SK-N-SH (cell line): ENCODE results near the gene CHCHD6. TPM values are rescaled to one million over a fixed set of nuclear protein-coding genes. Genes with fewer than 3 reads are reported as not detected.
A peak's percentile ranks its signal among the peaks of the same experiment; 100 is the strongest.

Experiments
- CTCF ChIA-PET: fragments of 300-600, 350-600 bp; formaldehyde crosslinking; extraction: SDS; loops from one replicate; lab custom pipeline; 2021; lab: Yijun Ruan, JAX
- POLR2A ChIA-PET: fragments of 350-600 bp; sonication (Branson Sonifier 250); formaldehyde crosslinking; extraction: SDS; loops from one replicate; lab custom pipeline; 2020; ENCODE audit warnings: antibody characterized with exemption, inconsistent platforms; lab: Yijun Ruan, JAX
- DNase-seq: peaks from one replicate; pipeline ENCODE4 v3.0.0; 2012
- H2AFZ ChIP-seq: fragments of 200-600 bp; sonication (generic); 2 replicates; pipeline ENCODE4 v1.8.1; 2016; ENCODE audit warnings: antibody characterized with exemption, mild to moderate bottlenecking, low read depth
- H3F3A ChIP-seq: fragments of 200-600 bp; sonication (generic); replicated peaks from 2 replicates; pipeline ENCODE3; 2016; ENCODE audit warnings: antibody characterized with exemption, mild to moderate bottlenecking; ENCODE audit not compliant: insufficient read depth
- H3K27ac ChIP-seq, 2 experiments: fragments of 200-500 bp in 1 of 2; fragments of 200-600 bp in 1 of 2; sonication (Bioruptor generic) in 1 of 2; sonication (generic), shearing (Covaris generic) in 1 of 2; 2 replicates each; pipeline versions ENCODE4 v1.5.1 to v1.6.1; 2014 to 2016; ENCODE audit warnings: low read depth in 2 of 2, inconsistent platforms in 1 of 2, low read length in 1 of 2, mild to moderate bottlenecking in 1 of 2, mixed read lengths in 1 of 2
- H3K27me3 ChIP-seq: fragments of 200-600 bp; sonication (generic), shearing (Covaris generic); 2 replicates; pipeline ENCODE4 v1.6.1; 2016; ENCODE audit warnings: mixed run types; ENCODE audit not compliant: insufficient read depth
- H3K36me3 ChIP-seq, 2 experiments: fragments of 200-500 bp in 1 of 2; fragments of 200-600 bp in 1 of 2; sonication (Bioruptor generic) in 1 of 2; sonication (generic) in 1 of 2; replicated peaks in 1 of 2; 2 replicates each; pipeline versions ENCODE3 to v1.5.1; 2014 to 2016; ENCODE audit warnings: low read length in 1 of 2, mild to moderate bottlenecking in 1 of 2; ENCODE audit not compliant: insufficient read depth in 2 of 2, control insufficient read depth in 1 of 2
- H3K4me1 ChIP-seq, 2 experiments: fragments of 200-500 bp in 1 of 2; fragments of 200-600 bp in 1 of 2; sonication (Bioruptor generic) in 1 of 2; sonication (generic), shearing (Covaris generic) in 1 of 2; 2 replicates each; pipeline versions ENCODE4 v1.5.1 to v1.6.1; 2014 to 2016; ENCODE audit warnings: low read depth in 1 of 2, low read length in 1 of 2, mixed run types in 1 of 2; ENCODE audit not compliant: insufficient read depth in 2 of 2, control insufficient read depth in 1 of 2
- H3K4me2 ChIP-seq: fragments of 200-600 bp; sonication (generic), shearing (Covaris generic); 2 replicates; pipeline ENCODE4 v1.6.1; 2017; ENCODE audit warnings: mixed run types
- H3K4me3 ChIP-seq, 2 experiments: fragments of 200-500 bp in 1 of 2; fragments of 200-600 bp in 1 of 2; sonication (Bioruptor generic) in 1 of 2; sonication (generic), shearing (Covaris generic) in 1 of 2; 2 replicates each; pipeline versions ENCODE4 v1.5.1 to v1.8.1; 2014 to 2016; ENCODE audit warnings: low read depth in 2 of 2, inconsistent platforms in 1 of 2, low read length in 1 of 2, mild to moderate bottlenecking in 1 of 2, mixed read lengths in 1 of 2, moderate library complexity in 1 of 2
- H3K79me2 ChIP-seq: fragments of 200-600 bp; sonication (generic); 2 replicates; pipeline ENCODE4 v1.8.1; 2017; ENCODE audit warnings: mild to moderate bottlenecking; ENCODE audit not compliant: insufficient read depth
- H3K9ac ChIP-seq: fragments of 200-600 bp; sonication (generic); 2 replicates; pipeline ENCODE4 v1.6.1; 2017; ENCODE audit warnings: mixed run types
- H3K9me2 ChIP-seq: fragments of 200-600 bp; sonication (generic); 2 replicates; pipeline ENCODE4 v1.6.1; 2017; ENCODE audit warnings: mixed run types
- H3K9me3 ChIP-seq: fragments of 200-600 bp; sonication (generic); 2 replicates; pipeline ENCODE4 v1.6.1; 2017; ENCODE audit warnings: mixed run types, mild to moderate bottlenecking, moderate library complexity
- H4K20me1 ChIP-seq: fragments of 200-600 bp; sonication (generic); 2 replicates; pipeline ENCODE4 v1.6.1; 2017; ENCODE audit warnings: mild to moderate bottlenecking, mixed run types; ENCODE audit not compliant: insufficient read depth
- ELF1 ChIP-seq: IDR thresholded peaks from 2 replicates; pipeline ENCODE4 v1.4.0; 2012
- EP300 ChIP-seq, 2 experiments: IDR thresholded peaks; 2 replicates each; pipeline versions ENCODE4 v1.4.0 to v1.6.1; 2012; ENCODE audit warnings: borderline replicate concordance in 1 of 2, low read depth in 1 of 2, low read length in 1 of 2
- EZH2phosphoT487 ChIP-seq: fragments of 200-600 bp; sonication (generic); IDR thresholded peaks from 2 replicates; pipeline ENCODE4 v1.6.1; 2017; ENCODE audit warnings: low read depth, mixed run types, mild to moderate bottlenecking, antibody characterized with exemption, moderate library complexity, borderline replicate concordance
- GATA2 ChIP-seq: sonication (generic); formaldehyde crosslinking; IDR thresholded peaks from 2 replicates; pipeline ENCODE4 v1.5.0; 2020; ENCODE audit warnings: mild to moderate bottlenecking, missing genetic modification reagents
- NRF1 ChIP-seq: IDR thresholded peaks from 2 replicates; pipeline ENCODE4 v1.6.1; 2012; ENCODE audit warnings: low read depth, mild to moderate bottlenecking, low read length
- RFX5 ChIP-seq: IDR thresholded peaks from 2 replicates; pipeline ENCODE4 v1.6.1; 2012; ENCODE audit warnings: mild to moderate bottlenecking, improper control_type of control experiment, low read length
- TAF1 ChIP-seq: IDR thresholded peaks from 2 replicates; pipeline ENCODE4 v1.6.1; 2012; ENCODE audit warnings: low read depth, mild to moderate bottlenecking, low read length, moderate library complexity, borderline replicate concordance
- TCF12 ChIP-seq: IDR thresholded peaks from 2 replicates; pipeline ENCODE4 v1.4.0; 2012
- TEAD4 ChIP-seq: IDR thresholded peaks from 2 replicates; pipeline ENCODE4 v1.4.0; 2012; ENCODE audit warnings: mild to moderate bottlenecking, borderline replicate concordance; ENCODE audit not compliant: insufficient read depth
- WGBS: methylation state at CpG from one replicate; pipeline ENCODE4 v1.1.6; 2017; ENCODE audit warnings: low lambda C conversion rate; 5-methylcytosine and 5-hydroxymethylcytosine counted together
- polyA plus RNA-seq, 3 experiments: library from polyadenylated mRNA; depleted of rRNA; stranded (reverse); fragments of >200 nt; gene quantifications; 2 replicates each; pipeline ENCODE4 v1.2.3, GENCODE V29; 2012
- TF ChIP-seq, protein P1 (sequence below): IDR thresholded peaks from 2 replicates; pipeline ENCODE4 v1.6.1; 2012; ENCODE audit warnings: mild to moderate bottlenecking, low read depth, low read length, moderate library complexity
- TF ChIP-seq, protein P2 (sequence below): fragments of 150-350 bp; IDR thresholded peaks from 2 replicates; pipeline ENCODE4 v1.6.1; 2016; ENCODE audit warnings: mild to moderate bottlenecking, low read depth, low read length
- TF ChIP-seq, protein P3 (sequence below): IDR thresholded peaks from 2 replicates; pipeline ENCODE4 v1.4.0; 2012; ENCODE audit warnings: low read depth, borderline replicate concordance
- TF ChIP-seq, protein P4 (sequence below): IDR thresholded peaks from 2 replicates; pipeline ENCODE4 v1.4.0; 2012; ENCODE audit warnings: low read depth, borderline replicate concordance

The CHCHD6 gene
- polyA plus RNA-seq, 1 of the 3 experiments (the other 2 are of a cell fraction) = 42.5 TPM

DNA sequence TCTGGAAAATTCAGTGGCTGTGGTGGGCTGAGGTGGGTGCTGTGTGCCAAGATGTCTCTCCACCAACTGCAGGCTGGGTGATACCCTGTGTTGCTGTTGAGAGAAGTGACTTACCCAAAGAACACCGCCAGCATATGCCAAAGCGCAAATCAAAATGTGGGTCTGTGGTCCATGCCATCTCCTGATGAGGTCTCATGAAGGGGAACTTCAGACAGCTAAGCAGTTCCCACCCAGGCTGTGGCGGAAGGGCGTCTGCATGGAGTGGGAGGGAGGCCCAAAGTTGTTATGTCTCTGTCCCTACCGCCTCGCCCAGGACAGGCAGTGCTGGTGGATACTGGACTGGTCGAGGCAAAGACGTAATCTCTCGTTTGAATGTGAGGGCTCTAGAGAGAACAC, 208.0 kb downstream of the CHCHD6 start:
- no peak for DNase-seq
- Histone ChIP-seq H3K9ac (peak overlapping the region; percentile 69; the same call in 1 of the 2 replicates), H3K4me1 (peaks cover 11 to 16% of the 10 kb centered on the region in 2 experiments; a peak in 3 of 4 replicates), H3K36me3 (peaks cover 0 to 9% of the 10 kb centered on the region in 2 experiments), H3K9me3 (no peaks in the 10 kb centered on the region)
- TF ChIP-seq NRF1 (no peak), TEAD4 (no peak), EP300 (IDR thresholded peaks at IDR 0.05; ENCODE audit: borderline replicate concordance in 1 of 2, low read depth in 1 of 2, low read length in 1 of 2) (no peak)
- TF ChIP-seq, protein P1, sequence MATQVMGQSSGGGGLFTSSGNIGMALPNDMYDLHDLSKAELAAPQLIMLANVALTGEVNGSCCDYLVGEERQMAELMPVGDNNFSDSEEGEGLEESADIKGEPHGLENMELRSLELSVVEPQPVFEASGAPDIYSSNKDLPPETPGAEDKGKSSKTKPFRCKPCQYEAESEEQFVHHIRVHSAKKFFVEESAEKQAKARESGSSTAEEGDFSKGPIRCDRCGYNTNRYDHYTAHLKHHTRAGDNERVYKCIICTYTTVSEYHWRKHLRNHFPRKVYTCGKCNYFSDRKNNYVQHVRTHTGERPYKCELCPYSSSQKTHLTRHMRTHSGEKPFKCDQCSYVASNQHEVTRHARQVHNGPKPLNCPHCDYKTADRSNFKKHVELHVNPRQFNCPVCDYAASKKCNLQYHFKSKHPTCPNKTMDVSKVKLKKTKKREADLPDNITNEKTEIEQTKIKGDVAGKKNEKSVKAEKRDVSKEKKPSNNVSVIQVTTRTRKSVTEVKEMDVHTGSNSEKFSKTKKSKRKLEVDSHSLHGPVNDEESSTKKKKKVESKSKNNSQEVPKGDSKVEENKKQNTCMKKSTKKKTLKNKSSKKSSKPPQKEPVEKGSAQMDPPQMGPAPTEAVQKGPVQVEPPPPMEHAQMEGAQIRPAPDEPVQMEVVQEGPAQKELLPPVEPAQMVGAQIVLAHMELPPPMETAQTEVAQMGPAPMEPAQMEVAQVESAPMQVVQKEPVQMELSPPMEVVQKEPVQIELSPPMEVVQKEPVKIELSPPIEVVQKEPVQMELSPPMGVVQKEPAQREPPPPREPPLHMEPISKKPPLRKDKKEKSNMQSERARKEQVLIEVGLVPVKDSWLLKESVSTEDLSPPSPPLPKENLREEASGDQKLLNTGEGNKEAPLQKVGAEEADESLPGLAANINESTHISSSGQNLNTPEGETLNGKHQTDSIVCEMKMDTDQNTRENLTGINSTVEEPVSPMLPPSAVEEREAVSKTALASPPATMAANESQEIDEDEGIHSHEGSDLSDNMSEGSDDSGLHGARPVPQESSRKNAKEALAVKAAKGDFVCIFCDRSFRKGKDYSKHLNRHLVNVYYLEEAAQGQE = no peak
- TF ChIP-seq, all 33 proteins: peak for 0
- H3K4me2 ChIP-seq = peak overlapping the region; percentile 65
- peak overlapping the region; percentile 48 to 98 for H3K27ac ChIP-seq
- H3K27me3 ChIP-seq = no peaks in the 10 kb centered on the region
- H3K9me2 ChIP-seq = no peaks in the 10 kb centered on the region
- ChIA-PET CTCF (interaction anchor here (1.1 to 1.6 kb wide), 2 partner anchors 22 to 70 kb away, joined by 3 to 4 read pairs; partner anchors contain the start of gene PLXNA1), POLR2A (interaction anchor here (1.1 kb wide), 1 partner anchor 10 kb away, joined by 3 read pairs; no protein-coding TSS in a partner anchor)
- WGBS = 94% methylated on average over 8 of the region's 9 CpGs
- peaks cover 18% of the 10 kb centered on the region for H3F3A ChIP-seq
- H3K79me2 ChIP-seq = no peaks in the 10 kb centered on the region
- peak overlapping the region; percentile 35; the same call in 1 of the 2 replicates for H2AFZ ChIP-seq
- H4K20me1 ChIP-seq = no peaks in the 10 kb centered on the region
- H3K4me3 ChIP-seq = no peak overlapping the region

DNA sequence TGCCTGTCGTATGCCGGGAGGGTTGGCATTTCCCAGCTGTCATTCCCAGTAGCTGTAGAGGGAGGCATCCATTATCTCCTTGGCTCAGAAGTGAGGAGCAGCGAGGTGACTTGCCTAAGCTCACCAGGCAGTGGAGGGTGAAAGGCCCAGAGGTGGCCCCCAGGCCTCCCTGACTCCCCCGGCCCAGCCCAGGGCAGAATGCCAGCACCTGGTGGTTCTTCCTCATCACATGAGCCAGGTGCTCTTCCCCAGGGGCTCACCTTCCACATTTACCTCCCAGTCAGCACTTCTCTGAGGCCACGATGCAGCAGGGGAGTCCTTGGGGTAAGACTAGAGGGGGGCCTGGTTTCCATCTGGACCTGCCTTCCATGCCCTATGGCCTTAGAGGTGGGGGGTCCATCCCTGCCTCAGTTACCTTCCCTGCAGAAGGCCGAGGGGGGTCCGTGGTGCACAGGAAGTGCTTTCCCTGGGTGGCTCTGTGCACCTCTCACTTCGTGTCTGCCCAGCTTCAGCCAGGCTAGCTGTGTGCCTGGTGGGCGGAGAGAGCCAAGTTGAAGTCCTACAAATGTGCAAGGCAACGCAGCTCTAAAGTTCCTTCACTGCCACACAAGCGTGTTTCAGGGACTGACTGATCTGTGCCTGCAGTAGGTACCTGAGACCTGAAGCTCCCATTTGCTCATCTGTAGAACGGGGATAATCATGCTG, 208.6 kb downstream of the CHCHD6 start:
- H4K20me1 ChIP-seq = no peaks in the 10 kb centered on the region
- POLR2A ChIA-PET = interaction anchor here (1.1 kb wide), 1 partner anchor 9 kb away, joined by 3 read pairs; no protein-coding TSS in a partner anchor
- TF ChIP-seq RFX5 = no peak
- TF ChIP-seq, protein P2, sequence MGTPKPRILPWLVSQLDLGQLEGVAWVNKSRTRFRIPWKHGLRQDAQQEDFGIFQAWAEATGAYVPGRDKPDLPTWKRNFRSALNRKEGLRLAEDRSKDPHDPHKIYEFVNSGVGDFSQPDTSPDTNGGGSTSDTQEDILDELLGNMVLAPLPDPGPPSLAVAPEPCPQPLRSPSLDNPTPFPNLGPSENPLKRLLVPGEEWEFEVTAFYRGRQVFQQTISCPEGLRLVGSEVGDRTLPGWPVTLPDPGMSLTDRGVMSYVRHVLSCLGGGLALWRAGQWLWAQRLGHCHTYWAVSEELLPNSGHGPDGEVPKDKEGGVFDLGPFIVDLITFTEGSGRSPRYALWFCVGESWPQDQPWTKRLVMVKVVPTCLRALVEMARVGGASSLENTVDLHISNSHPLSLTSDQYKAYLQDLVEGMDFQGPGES = no peak
- TF ChIP-seq GATA2 (CRISPR knock-in tag) = no peak
- no peak for TF ChIP-seq TAF1
- TF ChIP-seq TCF12 = no peak
- TF ChIP-seq EZH2phosphoT487 = no peak
- TF ChIP-seq, protein P3, sequence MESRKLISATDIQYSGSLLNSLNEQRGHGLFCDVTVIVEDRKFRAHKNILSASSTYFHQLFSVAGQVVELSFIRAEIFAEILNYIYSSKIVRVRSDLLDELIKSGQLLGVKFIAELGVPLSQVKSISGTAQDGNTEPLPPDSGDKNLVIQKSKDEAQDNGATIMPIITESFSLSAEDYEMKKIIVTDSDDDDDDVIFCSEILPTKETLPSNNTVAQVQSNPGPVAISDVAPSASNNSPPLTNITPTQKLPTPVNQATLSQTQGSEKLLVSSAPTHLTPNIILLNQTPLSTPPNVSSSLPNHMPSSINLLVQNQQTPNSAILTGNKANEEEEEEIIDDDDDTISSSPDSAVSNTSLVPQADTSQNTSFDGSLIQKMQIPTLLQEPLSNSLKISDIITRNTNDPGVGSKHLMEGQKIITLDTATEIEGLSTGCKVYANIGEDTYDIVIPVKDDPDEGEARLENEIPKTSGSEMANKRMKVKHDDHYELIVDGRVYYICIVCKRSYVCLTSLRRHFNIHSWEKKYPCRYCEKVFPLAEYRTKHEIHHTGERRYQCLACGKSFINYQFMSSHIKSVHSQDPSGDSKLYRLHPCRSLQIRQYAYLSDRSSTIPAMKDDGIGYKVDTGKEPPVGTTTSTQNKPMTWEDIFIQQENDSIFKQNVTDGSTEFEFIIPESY = no peak
- TF ChIP-seq, protein P4, sequence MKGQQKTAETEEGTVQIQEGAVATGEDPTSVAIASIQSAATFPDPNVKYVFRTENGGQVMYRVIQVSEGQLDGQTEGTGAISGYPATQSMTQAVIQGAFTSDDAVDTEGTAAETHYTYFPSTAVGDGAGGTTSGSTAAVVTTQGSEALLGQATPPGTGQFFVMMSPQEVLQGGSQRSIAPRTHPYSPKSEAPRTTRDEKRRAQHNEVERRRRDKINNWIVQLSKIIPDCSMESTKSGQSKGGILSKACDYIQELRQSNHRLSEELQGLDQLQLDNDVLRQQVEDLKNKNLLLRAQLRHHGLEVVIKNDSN = no peak
- TF ChIP-seq ELF1 = no peak

More for the DNA sequence above, 208.6 kb downstream of the CHCHD6 start:
- H3K4me1 ChIP-seq = peaks cover 10 to 16% of the 10 kb centered on the region in 2 experiments; a peak in 3 of 4 replicates
- H3F3A ChIP-seq = peaks cover 18% of the 10 kb centered on the region
- H3K9me2 ChIP-seq = no peaks in the 10 kb centered on the region
- no peak overlapping the region for H3K4me2 ChIP-seq
- H3K79me2 ChIP-seq = no peaks in the 10 kb centered on the region
- peak overlapping the region in 1 of 2 experiments; percentile 98; a peak in 2 of 4 replicates for H3K27ac ChIP-seq
- H3K36me3 ChIP-seq = peaks cover 0 to 9% of the 10 kb centered on the region in 2 experiments
- H3K9me3 ChIP-seq = no peaks in the 10 kb centered on the region
- H3K4me3 ChIP-seq = no peak overlapping the region
- 100% methylated on average over 6 of the region's 12 CpGs for WGBS
- CTCF ChIA-PET = interaction anchor here (1.1 to 1.6 kb wide), 2 partner anchors 22 to 70 kb away, joined by 3 to 4 read pairs; partner anchors contain the start of gene PLXNA1
- no peak overlapping the region for H3K9ac ChIP-seq
- no peak for DNase-seq
- no peaks in the 10 kb centered on the region for H3K27me3 ChIP-seq
- no peak overlapping the region for H2AFZ ChIP-seq
